Sigmoid colon (tissue), 7 donors: ENCODE data around the gene ATF6B. TPM values are rescaled to one million over a fixed set of nuclear protein-coding genes. Genes with fewer than 3 reads are reported as not detected.

Experiments
- DNase-seq: peaks from one replicate; pipeline ENCODE4 v3.0.0-alpha.2; 2019
- H3K27ac ChIP-seq, 4 donors: fragments of 200-600 bp; sonication (generic); one replicate each; pipeline ENCODE4 v1.5.1; 2016 to 2019; ENCODE audit warnings: mild to moderate bottlenecking in 1 of 4
- H3K27me3 ChIP-seq, 3 donors: fragments of 200-600 bp; sonication (generic); one replicate each; pipeline ENCODE4 v1.5.1; 2019; ENCODE audit warnings: mild to moderate bottlenecking in 1 of 3
- H3K36me3 ChIP-seq, 4 donors: fragments of 200-600 bp; sonication (generic); one replicate each; pipeline ENCODE4 v1.5.1; 2016 to 2019
- H3K4me1 ChIP-seq, 4 donors: fragments of 200-600 bp; sonication (generic); one replicate each; pipeline ENCODE4 v1.5.1; 2017 to 2019
- H3K4me3 ChIP-seq, 4 donors: fragments of 200-600 bp; sonication (generic); one replicate each; pipeline ENCODE4 v1.5.1; 2017 to 2019; ENCODE audit warnings: mild to moderate bottlenecking in 2 of 4, moderate library complexity in 1 of 4
- H3K9me3 ChIP-seq, 4 donors: fragments of 200-600 bp in 3 of 4; sonication (generic) in 3 of 4; one replicate each; pipeline versions ENCODE4 v1.5.1 to v1.6.1; 2013 to 2019
- CTCF ChIP-seq, 4 experiments: fragments of 450-650 bp in 3 of 4; fragments of 200-600 bp in 1 of 4; IDR thresholded peaks; one replicate each; pipeline ENCODE4 v1.5.1; 2016 to 2019; ENCODE audit warnings: antibody characterized with exemption in 4 of 4, mild to moderate bottlenecking in 3 of 4, moderate library complexity in 2 of 4
- EP300 ChIP-seq, 4 donors: sonication (generic); formaldehyde crosslinking; IDR thresholded peaks; one replicate each; pipeline ENCODE4 v1.6.1; 2017; ENCODE audit warnings: antibody characterized with exemption in 4 of 4
- POLR2A ChIP-seq, 2 donors: fragments of 450-650 bp; IDR thresholded peaks; one replicate each; pipeline ENCODE4 v1.6.1; 2016; ENCODE audit warnings: antibody characterized with exemption in 2 of 2, mild to moderate bottlenecking in 2 of 2, moderate library complexity in 2 of 2
- POLR2AphosphoS5 ChIP-seq, 4 donors: sonication (generic); formaldehyde crosslinking; IDR thresholded peaks; one replicate each; pipeline ENCODE4 v1.6.1; 2017; ENCODE audit warnings: antibody characterized with exemption in 4 of 4
- WGBS, 2 donors: extraction: QIAGEN DNeasy Blood & Tissue Kit; methylation state at CpG; one replicate each; pipeline ENCODE4 v1.1.7; 2013; 5-methylcytosine and 5-hydroxymethylcytosine counted together
- intact Hi-C: fragments of 100-400 bp; cut with DNase I; formaldehyde crosslinking; loops from one replicate; pipeline ENCODE4 v1.15.1; 2023
- polyA plus RNA-seq, 3 donors: library from polyadenylated mRNA; stranded (reverse); fragments of 200-250 nt; gene quantifications; one replicate each; pipeline ENCODE4 v1.2.3, GENCODE V29; 2013
- total RNA-seq, 4 donors: library from RNA; depleted of rRNA; stranded (reverse); fragments of >200 nt; gene quantifications; one replicate each; pipeline ENCODE4 v1.1.0, GENCODE V29; 2016
- donor health status: healthy with polysubstance abuse.
- donor health status: Bipolar disorder and iron deficiency.
- donor health status: healthy.

Gene ATF6B
- total RNA-seq = 10 to 100 TPM; 24.5 to 73.4 (median 24.8) TPM
- 10 to 100 TPM; 10.9 to 93.6 (median 14.4) TPM for polyA plus RNA-seq

- intact Hi-C loops = loop anchor here (10.0 kb wide), 1 partner anchor 223 kb away; the partner anchor contains the start of gene ZBTB12
- 0 to 1% methylated on average over 44 of the region's 44 CpGs for WGBS, 2 donors
- peak within 1 kb of the TSS; percentile 77 to 92 (median 83) for H3K4me3 ChIP-seq
Observed at GRCh38 chr6:32127717-32128592, at the start of gene ATF6B. Gene ATF6B, minus strand, starts transcription at chr6:32128246. Its CDS starts 39 bp downstream, at chr6:32128207.

GRCh38 chr6:32177183-32177787 lies 49.2 kb upstream of the ATF6B start:
- TF ChIP-seq POLR2AphosphoS5 (IDR thresholded peaks at IDR 0.05) = peak; percentile 65 to 74 (median 70)
- TF ChIP-seq EP300 (IDR thresholded peaks at IDR 0.05) = no peak
- peak; percentile 47 to 55 for TF ChIP-seq POLR2A (IDR thresholded peaks at IDR 0.05)
- no peak for TF ChIP-seq CTCF (IDR thresholded peaks at IDR 0.05)
- Histone ChIP-seq H3K9me3 (no peaks in the 10 kb centered on the region), H3K27me3 (no peaks in the 10 kb centered on the region), H3K36me3 (peaks cover 8 to 29% (median 13%) of the 10 kb centered on the region in 4 donors), H3K4me3 (peak overlapping the region; percentile 85 to 97 (median 92)), H3K27ac (peak overlapping the region; percentile 88 to 96 (median 94)), H3K4me1 (peaks cover 0 to 74% (median 50%) of the 10 kb centered on the region in 4 donors)
- peak; percentile 85 for DNase-seq
- intact Hi-C loops = loop anchor here (5.0 to 10.0 kb wide), 2 partner anchors 352 to 510 kb away; partner anchors contain the start of genes CSNK2B, HSPA1B and LY6G5B
- WGBS, 2 donors = 1 to 2% methylated on average over 20 of the region's 20 CpGs

More at GRCh38 chr6:32127717-32128592, at the start of gene ATF6B:
- peak; percentile 100 for DNase-seq
- Histone ChIP-seq H3K27me3 (no peaks in the 10 kb centered on the region), H3K36me3 (peaks cover 5 to 40% (median 24%) of the 10 kb centered on the region in 4 donors), H3K4me1 (peaks cover 0 to 36% (median 31%) of the 10 kb centered on the region in 4 donors), H3K27ac (peak within 1 kb of the TSS; percentile 91 to 94 (median 92)), H3K9me3 (no peaks in the 10 kb centered on the region)
- TF ChIP-seq POLR2A (IDR thresholded peaks at IDR 0.05) (peak; percentile 68 to 76), CTCF (IDR thresholded peaks at IDR 0.05) (no peak), EP300 (IDR thresholded peaks at IDR 0.05) (no peak), POLR2AphosphoS5 (IDR thresholded peaks at IDR 0.05) (peak; percentile 43 to 82 (median 78))

GRCh38 chr6:32176476-32177182 lies 48.6 kb upstream of the ATF6B start:
- H3K27me3 ChIP-seq = no peaks in the 10 kb centered on the region
- H3K4me1 ChIP-seq = peaks cover 0 to 68% (median 45%) of the 10 kb centered on the region in 4 donors
- no peak for DNase-seq
- H3K9me3 ChIP-seq = no peaks in the 10 kb centered on the region
- H3K36me3 ChIP-seq = peaks cover 8 to 22% (median 13%) of the 10 kb centered on the region in 4 donors
- no peak for TF ChIP-seq EP300 (IDR thresholded peaks at IDR 0.05)
- no peak for TF ChIP-seq POLR2A (IDR thresholded peaks at IDR 0.05)
- TF ChIP-seq POLR2AphosphoS5 (IDR thresholded peaks at IDR 0.05) = peak in 1 of 4 donors; percentile 21
- TF ChIP-seq CTCF (IDR thresholded peaks at IDR 0.05) = no peak
- H3K4me3 ChIP-seq = peak overlapping the region; percentile 85 to 97 (median 92)
- peak overlapping the region; percentile 88 to 96 (median 94) for H3K27ac ChIP-seq
- WGBS, 2 donors = 24 to 45% methylated on average over 5 of the region's 5 CpGs
- intact Hi-C loops = loop anchor here (1.0 to 10.0 kb wide), 3 partner anchors 22 to 509 kb away; partner anchors contain the start of genes CSNK2B, HSPA1B, LY6G5B and PPT2
